Smooth muscle cell (in vitro differentiated cells): Measurements from ENCODE around the gene PRR35. TPM values are rescaled to one million over a fixed set of nuclear protein-coding genes. Genes with fewer than 3 reads are reported as not detected.

ENCODE experiments used
- DNase-seq: peaks from one replicate; lab custom pipeline; 2025; ENCODE audit not compliant: unreplicated experiment; lab: John Stamatoyannopoulos, UW
- H2AFZ ChIP-seq: fragments of 200-600 bp; sonication (generic); 2 replicates; pipeline ENCODE4 v1.6.0; 2016; ENCODE audit warnings: antibody characterized with exemption, low read depth, mild to moderate bottlenecking
- H3F3A ChIP-seq: fragments of 200-600 bp; sonication (generic); 2 replicates; pipeline ENCODE4 v1.6.0; 2017; ENCODE audit warnings: antibody characterized with exemption, low read depth
- H3K27ac ChIP-seq: fragments of 200-600 bp; sonication (generic); 2 replicates; pipeline ENCODE4 v1.5.1; 2016; ENCODE audit warnings: low read depth, mild to moderate bottlenecking
- H3K27me3 ChIP-seq: fragments of 200-600 bp; sonication (generic); 2 replicates; pipeline ENCODE4 v1.6.1; 2016; ENCODE audit warnings: low read depth, mild to moderate bottlenecking
- H3K36me3 ChIP-seq: fragments of 200-600 bp; sonication (generic); 2 replicates; pipeline ENCODE4 v1.5.1; 2016; ENCODE audit warnings: low read depth
- H3K4me1 ChIP-seq: fragments of 200-600 bp; sonication (generic); 2 replicates; pipeline ENCODE4 v1.5.1; 2016; ENCODE audit warnings: low read depth
- H3K4me2 ChIP-seq: fragments of 200-600 bp; sonication (generic); 2 replicates; pipeline ENCODE4 v1.6.0; 2016; ENCODE audit warnings: mild to moderate bottlenecking
- H3K4me3 ChIP-seq: fragments of 200-600 bp; sonication (generic); 2 replicates; pipeline ENCODE4 v1.5.1; 2016; ENCODE audit warnings: mild to moderate bottlenecking
- H3K79me2 ChIP-seq: fragments of 200-600 bp; sonication (generic); 2 replicates; pipeline ENCODE4 v1.6.0; 2016; ENCODE audit warnings: low read depth, mild to moderate bottlenecking
- H3K9ac ChIP-seq: fragments of 200-600 bp; sonication (generic); 2 replicates; pipeline ENCODE4 v1.6.0; 2016; ENCODE audit warnings: low read depth
- H3K9me3 ChIP-seq: fragments of 200-600 bp; sonication (generic); replicated peaks from 2 replicates; pipeline ENCODE4 v1.5.1; 2016; ENCODE audit warnings: low read depth
- H4K20me1 ChIP-seq: fragments of 200-600 bp; sonication (generic); 2 replicates; pipeline ENCODE4 v1.6.0; 2016; ENCODE audit warnings: low read depth
- WGBS: methylation state at CpG from one replicate; pipeline ENCODE4 v1.1.7; 2016; ENCODE audit warnings: low lambda C conversion rate; 5-methylcytosine and 5-hydroxymethylcytosine counted together
- polyA plus RNA-seq: library from polyadenylated mRNA; unstranded; fragments of >200 nt; fragmentation: Nextera tagmentation; extraction: Ambion mirVana; gene quantifications from 2 replicates; pipeline ENCODE4 v1.2.1, GENCODE V29; 2016
- total RNA-seq: library from RNA; depleted of rRNA; stranded (reverse); fragments of >200 nt; gene quantifications from 2 replicates; pipeline ENCODE4 v1.2.3, GENCODE V29; 2014
- TF ChIP-seq, protein P1 (sequence below): fragments of 200-600 bp; sonication (generic); IDR thresholded peaks from 2 replicates; pipeline ENCODE4 v1.5.1; 2017; ENCODE audit warnings: borderline replicate concordance, mild to moderate bottlenecking, antibody characterized with exemption; ENCODE audit not compliant: insufficient read depth, poor library complexity, severe bottlenecking

PRR35 gene
- total and polyA plus RNA-seq, 2 experiments from 2014 or later = not detected

DNA sequence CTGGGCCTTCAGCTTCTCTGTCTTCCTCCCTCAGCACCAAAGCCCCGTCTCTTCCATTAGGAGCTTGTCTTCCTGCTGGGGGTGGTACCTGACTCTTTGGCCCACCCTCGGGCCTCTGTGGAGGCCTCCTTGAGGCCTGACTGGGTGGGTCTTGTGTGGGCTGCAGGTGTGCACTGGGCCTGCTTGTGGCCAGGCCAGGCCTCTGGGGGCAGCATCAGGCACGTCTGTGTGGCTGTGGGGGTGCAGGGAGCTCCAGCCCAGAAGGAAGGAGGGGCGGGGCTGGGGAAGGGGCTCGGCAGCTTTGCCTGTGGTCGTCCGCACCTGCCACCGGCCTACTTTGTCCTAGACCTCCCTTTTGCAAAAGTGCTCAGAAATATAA, 16.6 kb downstream of the PRR35 start:
- no peaks in the 10 kb centered on the region for H3K9me3 ChIP-seq
- H2AFZ ChIP-seq = no peak overlapping the region
- no peaks in the 10 kb centered on the region for H3K27me3 ChIP-seq
- no peak overlapping the region for H3K4me3 ChIP-seq
- H3K9ac ChIP-seq = no peak overlapping the region
- WGBS = 83% methylated on average over 8 of the region's 8 CpGs
- no peaks in the 10 kb centered on the region for H3F3A ChIP-seq
- H3K4me1 ChIP-seq = no peaks in the 10 kb centered on the region
- DNase-seq = no peak
- no peak overlapping the region for H3K4me2 ChIP-seq
- peaks cover 14% of the 10 kb centered on the region for H4K20me1 ChIP-seq
- TF ChIP-seq, protein P1, sequence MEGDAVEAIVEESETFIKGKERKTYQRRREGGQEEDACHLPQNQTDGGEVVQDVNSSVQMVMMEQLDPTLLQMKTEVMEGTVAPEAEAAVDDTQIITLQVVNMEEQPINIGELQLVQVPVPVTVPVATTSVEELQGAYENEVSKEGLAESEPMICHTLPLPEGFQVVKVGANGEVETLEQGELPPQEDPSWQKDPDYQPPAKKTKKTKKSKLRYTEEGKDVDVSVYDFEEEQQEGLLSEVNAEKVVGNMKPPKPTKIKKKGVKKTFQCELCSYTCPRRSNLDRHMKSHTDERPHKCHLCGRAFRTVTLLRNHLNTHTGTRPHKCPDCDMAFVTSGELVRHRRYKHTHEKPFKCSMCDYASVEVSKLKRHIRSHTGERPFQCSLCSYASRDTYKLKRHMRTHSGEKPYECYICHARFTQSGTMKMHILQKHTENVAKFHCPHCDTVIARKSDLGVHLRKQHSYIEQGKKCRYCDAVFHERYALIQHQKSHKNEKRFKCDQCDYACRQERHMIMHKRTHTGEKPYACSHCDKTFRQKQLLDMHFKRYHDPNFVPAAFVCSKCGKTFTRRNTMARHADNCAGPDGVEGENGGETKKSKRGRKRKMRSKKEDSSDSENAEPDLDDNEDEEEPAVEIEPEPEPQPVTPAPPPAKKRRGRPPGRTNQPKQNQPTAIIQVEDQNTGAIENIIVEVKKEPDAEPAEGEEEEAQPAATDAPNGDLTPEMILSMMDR = no peak
- H3K36me3 ChIP-seq = no peaks in the 10 kb centered on the region
- no peak overlapping the region for H3K27ac ChIP-seq
- H3K79me2 ChIP-seq = peaks cover under 1% of the 10 kb centered on the region

DNA sequence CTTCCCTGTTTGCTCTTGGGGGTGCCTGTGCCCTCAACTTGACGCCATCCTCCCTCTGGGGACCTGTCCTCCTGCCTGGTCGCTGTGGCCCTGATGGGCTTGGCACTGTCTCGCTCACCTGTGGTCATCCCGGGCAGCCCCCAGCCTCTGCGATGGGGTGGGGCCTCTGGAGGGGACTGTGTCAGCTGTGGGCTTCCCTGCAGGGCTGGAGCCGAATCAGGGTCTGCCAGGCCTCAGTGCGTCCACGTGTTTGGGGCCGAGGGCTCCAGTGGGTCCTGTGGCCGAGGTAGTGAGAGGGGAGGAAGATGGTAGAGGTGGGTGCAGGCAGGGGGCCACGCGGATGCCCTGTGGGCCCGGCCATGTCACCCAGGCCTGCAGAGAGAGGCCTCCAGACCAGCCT, 17.6 kb downstream of the PRR35 start:
- no peak for DNase-seq
- no peaks in the 10 kb centered on the region for H3F3A ChIP-seq
- no peaks in the 10 kb centered on the region for H3K79me2 ChIP-seq
- H3K9me3 ChIP-seq = no peaks in the 10 kb centered on the region
- H4K20me1 ChIP-seq = peaks cover 10% of the 10 kb centered on the region
- no peak overlapping the region for H3K27ac ChIP-seq
- H3K9ac ChIP-seq = no peak overlapping the region
- TF ChIP-seq, protein P1 = no peak
- no peak overlapping the region for H2AFZ ChIP-seq
- no peaks in the 10 kb centered on the region for H3K4me1 ChIP-seq
- 96% methylated on average over 13 of the region's 13 CpGs for WGBS
- H3K4me3 ChIP-seq = no peak overlapping the region
- no peaks in the 10 kb centered on the region for H3K27me3 ChIP-seq
- H3K4me2 ChIP-seq = no peak overlapping the region
- no peaks in the 10 kb centered on the region for H3K36me3 ChIP-seq

DNA sequence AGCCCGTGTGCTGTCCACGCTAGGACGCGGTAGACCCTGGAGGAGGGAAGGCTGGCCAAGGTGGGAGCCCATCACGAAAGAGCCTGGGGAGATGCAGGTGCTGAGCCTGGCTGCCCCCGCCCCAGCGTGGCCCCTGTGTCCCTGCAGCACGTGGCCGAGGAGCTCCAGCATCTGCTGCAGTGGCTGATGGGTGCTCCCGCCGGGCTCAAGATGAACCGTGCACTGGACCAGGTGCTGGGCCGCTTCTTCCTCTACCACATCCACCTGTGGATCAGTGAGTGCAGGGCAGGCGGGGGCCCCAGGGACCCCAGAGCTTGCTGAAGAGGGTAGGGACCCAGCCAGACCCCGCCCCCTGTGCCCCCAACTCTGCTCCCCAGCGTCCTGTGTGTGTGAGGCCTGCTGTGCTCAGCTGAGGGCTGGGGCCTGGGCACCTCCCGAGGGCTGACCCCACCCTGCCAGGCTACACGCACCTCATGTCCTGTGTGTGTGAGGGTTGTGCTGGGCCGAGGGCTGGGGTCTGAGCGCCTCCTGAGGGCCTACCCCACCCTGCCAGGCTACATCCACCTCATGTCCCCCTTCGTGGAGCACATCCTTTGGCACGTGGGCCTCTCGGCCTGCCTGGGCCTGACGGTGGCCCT, 18.2 kb downstream of the PRR35 start:
- Histone ChIP-seq H3K4me2 (peak overlapping the region; percentile 76), H3F3A (no peaks in the 10 kb centered on the region), H3K9me3 (no peaks in the 10 kb centered on the region), H3K4me1 (no peaks in the 10 kb centered on the region), H3K27me3 (no peaks in the 10 kb centered on the region), H4K20me1 (peaks cover 5% of the 10 kb centered on the region), H3K4me3 (no peak overlapping the region), H3K9ac (no peak overlapping the region), H2AFZ (no peak overlapping the region), H3K79me2 (no peaks in the 10 kb centered on the region), H3K27ac (no peak overlapping the region), H3K36me3 (no peaks in the 10 kb centered on the region)
- TF ChIP-seq, protein P1 = no peak
- DNase-seq = no peak
- WGBS = 92% methylated on average over 21 of the region's 24 CpGs

DNA sequence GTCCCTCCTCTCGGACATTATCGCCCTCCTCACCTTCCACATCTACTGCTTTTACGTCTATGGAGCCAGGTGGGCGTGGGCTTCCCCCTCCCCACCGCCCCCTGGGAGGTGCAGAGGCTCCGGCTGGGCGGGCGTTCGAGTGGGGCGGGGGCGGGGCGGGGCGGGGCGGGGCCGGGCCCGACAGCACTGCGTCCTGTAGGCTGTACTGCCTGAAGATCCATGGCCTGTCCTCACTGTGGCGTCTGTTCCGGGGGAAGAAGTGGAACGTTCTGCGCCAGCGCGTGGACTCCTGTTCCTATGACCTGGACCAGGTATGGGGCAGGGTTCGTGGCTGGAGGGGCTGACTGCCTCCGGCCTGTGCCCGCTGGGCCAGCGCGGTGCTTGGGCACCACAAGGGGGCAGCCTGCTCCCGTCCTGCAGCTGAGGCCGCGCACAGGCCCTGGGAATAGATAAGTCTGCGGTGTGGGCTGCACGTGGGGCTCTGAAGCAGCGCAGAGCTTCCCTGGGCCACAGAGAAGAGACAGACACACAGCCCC, 18.7 kb downstream of the PRR35 start:
- H3K4me1 ChIP-seq = no peaks in the 10 kb centered on the region
- WGBS = 17% methylated on average over 33 of the region's 34 CpGs
- peak; percentile 38 for DNase-seq

More for the DNA sequence above, 18.7 kb downstream of the PRR35 start:
- H2AFZ ChIP-seq = no peak overlapping the region
- H3K27me3 ChIP-seq = no peaks in the 10 kb centered on the region
- no peaks in the 10 kb centered on the region for H3K79me2 ChIP-seq
- H3K9ac ChIP-seq = no peak overlapping the region
- no peak overlapping the region for H3K4me3 ChIP-seq
- no peaks in the 10 kb centered on the region for H3F3A ChIP-seq
- no peak overlapping the region for H3K27ac ChIP-seq
- H3K36me3 ChIP-seq = no peaks in the 10 kb centered on the region
- no peaks in the 10 kb centered on the region for H4K20me1 ChIP-seq
- peak overlapping the region; percentile 76 for H3K4me2 ChIP-seq
- H3K9me3 ChIP-seq = no peaks in the 10 kb centered on the region
- TF ChIP-seq, protein P1 = peak; percentile 83
